SU-DHL-6 (cell line): ENCODE results near the gene RMI1.

Experiments used
- CTCF ChIP-seq: fragments of 200-600 bp; sonication (generic); IDR thresholded peaks from one replicate; pipeline ENCODE4 v1.5.1; 2017; ENCODE audit warnings: antibody characterized with exemption, mild to moderate bottlenecking, low read length, moderate library complexity; ENCODE audit not compliant: insufficient read depth, poor library complexity, severe bottlenecking
- EZH2phosphoT487 ChIP-seq: fragments of 200-600 bp; sonication (generic), shearing (Covaris generic); conservative IDR thresholded peaks from 2 replicates; pipeline ENCODE4 v1.6.1; 2018; ENCODE audit warnings: mild to moderate bottlenecking, antibody characterized with exemption, low read length, moderate library complexity, mixed read lengths

DNA sequence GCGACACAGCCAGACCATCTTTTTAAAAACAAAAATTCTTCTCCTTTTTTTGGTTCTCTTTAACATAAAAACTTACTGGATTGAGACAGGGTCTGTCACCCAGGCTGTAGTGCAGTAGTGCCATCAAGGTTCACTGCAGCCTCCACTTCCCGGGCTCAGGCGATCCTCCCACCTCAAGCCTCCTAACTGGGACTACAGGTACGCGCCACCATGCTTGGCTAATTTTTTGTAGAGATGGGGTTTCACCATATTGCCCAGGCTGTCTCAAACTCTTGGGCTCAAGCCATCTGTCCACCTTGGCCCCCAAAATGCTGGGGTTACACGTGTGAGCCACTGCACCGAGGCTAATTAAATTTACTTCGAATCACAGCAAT lies 14.4 kb upstream of the RMI1 start:
- TF ChIP-seq CTCF (no peak), EZH2phosphoT487 (no peak)
